Skin of body (tissue), 2 donors: ENCODE measurements around the gene RBM25. TPM values are rescaled to one million over a fixed set of nuclear protein-coding genes. Genes with fewer than 3 reads are reported as not detected.
"Not testable (repeated sequence)": the region's sequence is repeated elsewhere in the genome, so short reads cannot be mapped to it uniquely, and the experiment has no call there.

Experiments used
- DNase-seq: peaks from one replicate; lab custom pipeline; 2025; lab: John Stamatoyannopoulos, UW
- total RNA-seq: library from RNA; depleted of rRNA; stranded (reverse); fragments of >200 nt; gene quantifications from one replicate; pipeline ENCODE4 v1.2.3, GENCODE V29; 2014

Gene RBM25
- total RNA-seq = 56.7 TPM

GRCh38 chr14:73058224-73058921, at the start of gene RBM25:
TSS of gene RBM25 (plus strand) at chr14:73058534. CDS start at chr14:73071642, 13,108 bp downstream.
- peak; percentile 99 for DNase-seq

- DNase-seq = not testable (repeated sequence)
Observed at GRCh38 chr14:73011189-73011588, 47.1 kb upstream of the RBM25 start.

GRCh38 chr14:73014105-73014504, 44.2 kb upstream of the RBM25 start:
- no peak for DNase-seq

DNA sequence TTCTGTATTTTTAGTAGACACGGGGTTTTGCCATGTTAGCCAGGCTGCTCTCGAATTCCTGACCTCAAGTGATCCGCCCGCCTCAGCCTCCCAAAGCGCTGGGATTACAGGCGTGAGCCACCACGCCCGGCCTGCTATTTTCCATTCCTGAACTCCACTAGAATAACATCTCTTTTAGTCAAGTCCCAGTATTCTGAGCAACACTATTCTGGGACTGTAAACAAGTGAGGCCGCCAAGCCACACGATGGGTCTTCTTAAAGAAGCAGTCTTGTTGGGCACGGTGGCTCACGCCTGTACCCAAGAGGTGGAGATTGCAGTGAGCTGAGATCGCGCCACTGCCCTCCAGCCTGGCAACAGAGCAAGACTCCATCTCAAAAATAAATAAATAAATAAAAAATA, 42.8 kb upstream of the RBM25 start:
- not testable (repeated sequence) for DNase-seq

DNA sequence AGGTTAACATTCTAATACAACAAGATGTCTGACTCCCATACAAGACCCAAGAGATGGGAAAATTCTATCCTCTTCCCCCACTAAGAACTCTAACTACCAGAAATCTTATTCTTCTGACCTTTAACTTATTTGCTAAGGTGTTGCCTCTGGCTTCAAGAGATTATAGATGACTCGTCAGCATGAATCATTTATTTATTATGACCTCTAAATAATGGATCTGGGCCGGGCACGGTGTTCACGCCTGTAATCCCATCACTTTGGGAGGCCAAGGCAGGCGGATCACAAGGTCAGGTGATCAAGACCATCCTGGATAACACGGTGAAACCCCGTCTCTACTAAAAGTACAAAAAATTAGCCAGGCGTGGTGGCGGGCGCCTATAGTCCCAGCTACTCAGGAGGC, 42.3 kb upstream of the RBM25 start:
- DNase-seq = not testable (repeated sequence)

GRCh38 chr14:73022051-73022450, 36.3 kb upstream of the RBM25 start:
- no peak for DNase-seq

GRCh38 chr14:73025544-73025943, 32.8 kb upstream of the RBM25 start:
- no peak for DNase-seq

GRCh38 chr14:73026243-73026844, 32.0 kb upstream of the RBM25 start:
- DNase-seq = no peak

DNA sequence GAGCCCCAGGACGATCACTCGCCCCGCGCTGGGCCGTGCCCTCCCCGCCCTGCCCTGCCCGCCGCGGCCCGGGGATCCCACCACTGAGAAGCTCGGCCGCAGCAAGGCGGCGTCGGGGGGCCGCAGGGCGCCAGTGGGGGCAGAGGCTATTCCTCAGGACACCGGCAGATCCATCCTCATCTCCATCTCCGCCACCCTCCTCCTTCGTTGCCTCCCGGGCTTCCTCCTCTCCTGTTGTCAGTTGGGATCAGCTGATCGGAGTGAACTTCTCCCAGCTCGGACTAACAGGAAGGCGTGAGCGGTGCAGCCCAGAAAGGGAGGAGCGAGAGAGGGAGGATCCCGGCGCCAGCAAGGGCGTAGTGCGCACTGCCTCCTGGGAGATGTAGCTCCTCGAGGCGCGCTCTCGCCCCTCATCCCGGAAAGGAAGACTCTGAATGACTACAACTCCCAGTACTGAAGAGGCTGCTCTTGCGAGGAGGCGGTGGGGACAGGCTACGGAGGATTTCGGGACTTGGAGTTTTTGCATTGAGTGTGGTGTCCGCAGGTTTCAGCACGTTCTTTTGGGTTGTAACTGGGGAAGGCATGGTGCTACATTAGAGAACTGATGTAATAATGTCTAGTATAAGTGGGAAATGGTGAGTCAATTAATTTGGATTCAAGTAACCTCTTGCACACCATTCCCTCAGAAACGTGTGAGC, 31.3 kb upstream of the RBM25 start, which contains the start of gene ZFYVE1:
ZFYVE1 (minus strand) TSS at position 262 of the 698 bp plus-strand sequence. CDS start 2,598 bp downstream, outside the sequence.
- peak; percentile 98 for DNase-seq

GRCh38 chr14:73027546-73027945, 30.8 kb upstream of the RBM25 start:
- DNase-seq = no peak

GRCh38 chr14:73027984-73028383, 30.4 kb upstream of the RBM25 start:
- DNase-seq = no peak

DNA sequence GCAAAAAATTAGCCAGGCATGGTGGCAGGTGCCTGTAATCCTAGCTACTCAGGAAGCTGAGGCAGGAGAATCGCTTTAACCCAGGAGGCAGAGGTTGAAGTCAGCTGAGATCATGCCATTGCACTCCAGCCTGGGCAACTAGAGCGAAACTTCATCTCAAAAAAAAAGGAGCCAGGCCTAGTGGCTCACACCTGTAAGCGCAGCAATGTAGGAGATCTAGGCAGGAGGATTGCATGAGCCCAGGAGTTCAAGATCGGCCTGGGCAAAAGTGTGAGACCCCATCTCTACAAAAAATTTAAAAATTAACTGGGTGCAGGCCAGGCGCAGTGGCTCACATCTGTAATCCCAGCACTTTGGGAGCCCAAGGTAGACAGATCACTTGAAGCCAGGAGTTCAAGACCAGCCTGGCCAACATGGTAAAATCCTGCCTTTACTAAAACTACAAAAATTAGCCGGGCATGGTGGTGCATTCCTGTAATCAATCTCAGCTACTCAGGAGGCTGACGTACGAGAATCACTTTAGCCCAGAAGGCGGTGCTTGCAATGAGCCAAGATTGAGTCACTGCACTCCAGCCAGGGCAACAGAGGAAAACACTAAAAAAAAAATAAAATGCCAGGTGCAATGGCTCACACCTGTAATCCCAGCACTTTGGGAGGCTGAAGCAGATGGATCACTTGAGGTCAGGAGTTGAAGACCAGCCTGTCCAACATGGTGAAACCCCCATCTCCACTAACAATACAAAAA, 21.5 kb upstream of the RBM25 start:
- DNase-seq = not testable (repeated sequence)

GRCh38 chr14:73047808-73048207, 10.5 kb upstream of the RBM25 start:
- no peak for DNase-seq

GRCh38 chr14:73049428-73049827, 8.9 kb upstream of the RBM25 start:
- DNase-seq = no peak

DNA sequence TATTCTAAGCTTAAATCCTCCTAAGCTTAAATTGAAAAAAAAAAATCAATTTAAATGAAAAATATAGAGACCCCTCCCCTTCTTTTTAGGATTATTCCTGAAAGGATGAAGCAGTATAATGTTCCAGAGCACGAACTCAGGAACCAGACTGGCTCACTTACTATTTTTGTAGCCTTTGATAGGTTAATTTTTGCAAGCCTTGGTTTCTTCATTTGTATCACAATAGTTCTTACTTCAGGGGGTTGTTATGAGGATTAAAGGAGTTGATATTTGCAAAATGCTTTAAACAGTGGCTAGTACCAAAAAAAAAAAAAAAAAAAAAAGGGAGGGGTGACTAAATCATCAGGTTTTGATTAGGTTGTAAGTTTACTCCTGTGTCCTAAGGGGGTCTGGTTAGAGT, 3.1 kb upstream of the RBM25 start:
- DNase-seq = no peak

DNA sequence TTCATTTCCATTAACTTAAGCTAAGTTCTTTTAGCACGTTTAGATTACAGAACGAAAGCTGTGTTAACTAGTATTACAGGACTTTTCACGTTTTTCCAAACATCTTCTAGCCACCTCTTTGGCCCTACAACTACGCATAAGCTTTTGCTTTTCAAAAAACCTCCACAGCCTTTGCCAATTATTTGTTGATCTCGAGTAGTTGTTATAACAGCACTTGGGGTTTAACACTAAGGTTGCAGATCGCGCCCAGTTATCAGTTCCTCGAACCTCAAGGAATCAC, 450 bp upstream of the RBM25 start:
- no peak for DNase-seq

- DNase-seq = no peak
Observed at GRCh38 chr14:73058922-73059673, 764 bp downstream of the RBM25 start.

DNA sequence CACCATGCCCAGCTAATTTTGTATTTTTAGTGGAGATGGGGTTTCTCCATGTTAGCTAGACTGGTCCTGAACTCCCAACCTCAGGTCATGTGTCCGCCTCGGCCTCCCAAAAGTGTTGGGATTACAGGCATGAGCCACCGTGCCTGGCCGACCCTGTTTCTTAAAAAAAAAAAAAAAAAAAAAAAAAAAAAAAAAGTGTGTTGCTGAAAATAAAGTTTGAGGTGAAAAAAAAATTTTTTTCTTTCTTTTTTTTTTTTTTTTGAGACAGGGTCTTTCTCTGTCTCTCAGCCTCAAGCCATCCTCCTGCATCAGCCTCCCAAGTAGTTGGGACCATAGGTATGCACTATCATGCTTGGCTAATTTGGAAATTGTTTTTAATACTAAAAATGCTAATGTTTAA, 11.3 kb downstream of the RBM25 start:
- no peak for DNase-seq

DNA sequence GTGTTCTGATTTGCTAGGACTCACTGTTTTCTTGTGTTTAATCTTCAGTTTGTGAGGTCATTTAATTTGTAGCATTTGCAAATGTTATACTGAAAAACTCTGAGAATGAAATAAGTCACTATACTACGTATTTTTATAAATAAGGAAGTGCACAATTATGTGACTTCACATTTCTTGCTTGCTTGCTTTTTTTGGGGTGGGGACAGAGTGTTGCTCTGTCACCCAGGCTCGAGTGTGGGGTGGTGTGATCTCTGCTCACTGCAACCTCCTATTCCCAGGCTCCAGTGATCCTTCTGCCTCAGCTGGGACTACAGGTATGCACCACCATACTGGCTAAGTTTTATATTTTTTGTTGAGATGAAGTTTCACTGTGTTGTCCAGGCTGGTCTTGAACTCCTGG, 32.7 kb downstream of the RBM25 start:
- DNase-seq = no peak

- no peak for DNase-seq
Observed at GRCh38 chr14:73097421-73097820, 39.1 kb downstream of the RBM25 start.

- no peak for DNase-seq
Observed at GRCh38 chr14:73100334-73100733, 42.0 kb downstream of the RBM25 start.
